Measurements from ENCODE around the gene CXCL14.
"Not testable (repeated sequence)": the region's sequence is repeated elsewhere in the genome, so short reads cannot be mapped to it uniquely, and the experiment has no call there.

CXCL14 gene

DNA sequence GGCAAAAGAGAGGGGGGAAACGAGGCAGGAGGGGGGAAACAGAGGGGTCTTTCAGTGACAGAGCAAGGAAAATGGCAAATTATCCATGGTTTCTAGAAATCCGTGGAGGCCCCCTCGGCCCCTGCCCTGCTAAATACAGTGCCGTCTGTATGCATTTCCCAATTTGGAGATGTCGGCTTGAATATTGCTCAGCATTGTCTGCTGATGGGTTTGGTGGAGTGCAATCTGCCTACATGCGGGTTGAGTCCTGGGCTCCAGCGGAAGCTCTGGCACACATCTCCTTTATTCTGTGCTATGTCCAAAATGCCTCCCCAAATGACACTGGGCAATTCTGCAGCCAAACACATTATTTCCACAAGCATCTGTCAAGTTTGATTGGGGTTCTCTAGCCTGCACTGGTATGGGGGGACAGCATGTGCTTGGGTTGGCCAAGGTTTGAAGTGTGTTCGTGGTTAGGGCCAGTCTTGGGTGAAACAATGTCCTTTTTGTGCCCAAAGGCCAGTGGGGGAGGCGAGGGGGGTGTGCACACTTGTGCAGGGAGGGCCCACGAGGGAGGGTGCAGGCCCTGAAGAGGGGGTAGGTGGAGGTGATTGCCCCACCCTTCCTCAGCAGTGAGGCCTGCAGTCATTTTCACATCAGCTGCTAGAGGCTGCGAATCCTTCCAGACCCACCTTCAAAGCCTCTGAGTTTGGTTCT lies 36.8 kb downstream of the CXCL14 start:
- no peak for DNase-seq

DNA sequence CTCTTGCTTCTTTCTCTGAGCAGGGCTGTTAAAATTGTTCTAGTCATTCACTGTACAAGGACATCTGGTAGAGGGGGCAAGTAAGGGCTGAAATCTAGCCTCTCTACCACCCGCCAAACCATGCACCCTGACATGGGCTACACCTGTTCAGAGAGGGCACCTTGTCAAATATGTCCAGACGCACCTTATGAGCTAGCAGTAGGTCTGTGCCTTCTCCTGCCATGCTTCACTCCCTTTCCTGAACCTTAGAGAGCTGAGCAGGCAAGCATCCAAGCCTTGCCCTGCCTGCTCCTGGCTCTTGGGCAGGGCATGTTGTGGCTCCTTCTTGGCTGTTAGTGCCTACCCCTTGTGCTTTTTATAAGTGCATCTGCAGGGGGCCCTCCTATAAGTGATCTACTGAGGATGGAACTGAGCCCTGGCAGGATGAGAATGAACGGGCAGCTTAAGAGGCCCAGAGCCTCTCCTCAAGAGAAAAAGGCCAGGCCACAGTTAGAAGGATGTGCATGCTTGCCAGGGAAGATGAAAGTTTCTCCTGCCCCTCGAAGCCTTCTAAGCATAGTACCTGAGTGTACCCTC lies 39.3 kb downstream of the CXCL14 start:
- no peak for DNase-seq

DNA sequence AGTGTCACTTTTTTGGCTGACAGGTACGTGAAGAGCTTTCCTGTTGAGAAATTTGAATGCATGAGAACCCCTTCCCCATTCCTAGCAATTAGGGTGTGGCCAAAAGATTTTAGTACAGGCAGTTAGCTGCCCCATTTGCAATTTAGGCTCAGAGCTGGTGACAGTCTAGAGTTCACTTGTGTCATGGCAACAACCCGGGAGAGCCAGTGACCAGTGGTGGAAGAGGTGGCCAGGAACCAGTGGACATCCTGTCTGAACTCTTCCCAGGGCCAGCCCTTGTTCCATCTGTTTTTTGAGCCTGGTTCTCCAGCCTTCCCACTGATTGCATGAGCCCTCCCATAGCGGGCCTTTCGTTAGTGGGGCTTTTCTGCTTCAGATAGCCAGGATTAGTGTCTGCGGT lies 40.5 kb downstream of the CXCL14 start:
- DNase-seq, result no peak

DNA sequence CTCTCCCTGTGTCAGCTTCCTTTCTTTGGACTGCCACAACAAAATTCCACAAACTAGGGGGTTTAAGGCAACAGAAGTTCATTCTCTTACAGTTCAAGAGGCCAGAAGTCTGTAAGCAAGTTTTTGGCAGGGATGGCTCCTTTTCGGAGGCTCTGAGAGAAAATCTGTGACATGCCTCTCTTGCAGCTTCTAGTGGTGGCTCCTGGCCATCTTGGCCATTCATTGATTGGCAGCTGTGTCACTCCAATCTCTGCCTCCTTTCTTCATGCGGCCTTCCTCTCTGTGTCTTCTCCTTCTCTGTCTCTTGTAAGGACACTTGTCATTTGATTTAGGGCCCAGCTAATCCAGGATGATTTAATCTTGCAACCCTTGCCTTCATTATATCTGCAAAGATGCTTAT lies 41.0 kb downstream of the CXCL14 start:
- no peak for DNase-seq

DNA sequence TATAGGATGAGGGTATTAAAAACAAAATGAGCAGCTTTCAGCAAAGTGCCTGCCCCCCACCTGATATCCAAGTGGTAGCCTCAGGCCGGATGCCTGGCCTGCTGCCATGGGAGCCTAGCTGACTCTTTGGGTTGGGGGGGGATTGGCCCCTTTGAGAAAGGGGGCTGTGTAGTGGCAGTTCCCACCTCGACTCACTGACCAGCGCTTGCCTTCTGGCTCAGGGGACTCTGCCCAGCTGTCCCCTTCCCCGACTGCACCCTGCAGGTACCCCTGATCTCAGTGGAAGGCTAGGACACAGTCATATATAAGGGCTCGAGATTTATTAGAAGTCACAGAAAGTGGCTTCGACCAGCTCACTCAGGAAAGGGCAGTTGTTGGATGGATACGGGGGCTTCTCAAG lies 41.5 kb downstream of the CXCL14 start:
- DNase-seq, result no peak

DNA sequence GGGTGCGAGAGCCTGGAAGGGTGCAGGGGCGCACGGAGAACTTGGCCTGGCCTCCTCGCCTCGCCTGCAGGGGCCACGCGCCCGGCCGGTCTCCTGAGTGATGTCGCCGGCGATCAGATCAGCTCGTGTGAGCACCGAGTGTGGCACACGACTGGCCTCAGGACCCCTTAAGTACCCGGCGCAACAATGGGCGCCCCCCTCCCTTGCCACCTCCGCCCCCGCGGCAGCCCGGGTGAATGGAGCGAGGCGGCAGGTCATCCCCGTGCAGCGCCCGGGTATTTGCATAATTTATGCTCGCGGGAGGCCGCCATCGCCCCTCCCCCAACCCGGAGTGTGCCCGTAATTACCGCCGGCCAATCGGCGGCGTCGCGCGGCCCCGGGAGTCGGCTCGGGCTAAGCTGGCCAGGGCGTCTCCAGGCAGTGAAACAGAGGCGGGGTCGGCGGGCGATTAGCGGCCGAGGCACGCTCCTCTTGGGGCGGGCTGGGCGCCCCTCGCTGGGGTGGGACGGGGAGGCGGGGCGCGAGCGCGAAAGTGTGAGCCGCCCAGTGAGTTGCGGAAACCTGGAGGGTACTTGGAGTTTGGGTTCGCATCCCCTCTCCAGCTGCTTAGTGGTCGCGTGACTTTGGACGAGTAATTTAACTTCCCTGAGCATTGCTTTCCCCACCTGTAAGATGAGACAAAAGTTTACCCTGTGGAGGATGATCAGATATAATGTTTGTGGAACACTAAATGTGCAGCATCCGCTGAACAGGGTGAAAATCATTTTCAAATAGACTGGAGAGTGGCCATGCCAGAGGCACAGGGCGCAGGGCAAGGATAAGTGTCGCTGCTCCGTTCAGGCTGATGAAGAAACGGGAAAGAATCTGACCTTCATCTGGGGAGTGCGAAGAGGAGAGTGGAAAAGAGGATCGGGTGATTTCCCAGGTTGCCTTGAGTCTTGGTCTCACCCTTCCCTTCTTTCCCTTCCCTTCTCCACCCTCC lies 42.7 kb downstream of the CXCL14 start, which contains the start of gene NEUROG1:
TSS of gene NEUROG1 (minus strand) at position 145 of the 982 bp plus-strand sequence. CDS start 274 bp downstream, outside the sequence.
- DNase-seq, result no peak

DNA sequence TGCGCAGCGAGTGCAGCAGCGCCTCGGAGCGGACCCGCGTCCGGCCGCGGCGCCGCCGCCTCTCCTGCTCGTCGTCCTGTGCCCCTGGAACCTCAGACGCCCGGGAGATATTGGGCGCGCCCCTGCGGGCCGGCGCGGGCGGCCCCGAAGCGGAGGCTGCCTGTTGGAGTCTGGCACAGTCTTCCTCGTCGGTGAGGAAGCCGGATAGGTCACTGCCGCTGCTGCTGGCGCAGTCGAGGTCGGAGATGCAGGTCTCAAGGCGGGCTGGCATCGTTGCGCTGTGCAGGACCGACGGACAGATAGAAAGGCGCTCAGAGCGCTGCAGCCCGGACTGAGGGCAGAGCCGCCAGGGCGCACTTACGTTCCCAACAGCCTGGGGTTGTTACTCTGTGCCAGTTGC lies 43.4 kb downstream of the CXCL14 start:
- DNase-seq, result no peak

DNA sequence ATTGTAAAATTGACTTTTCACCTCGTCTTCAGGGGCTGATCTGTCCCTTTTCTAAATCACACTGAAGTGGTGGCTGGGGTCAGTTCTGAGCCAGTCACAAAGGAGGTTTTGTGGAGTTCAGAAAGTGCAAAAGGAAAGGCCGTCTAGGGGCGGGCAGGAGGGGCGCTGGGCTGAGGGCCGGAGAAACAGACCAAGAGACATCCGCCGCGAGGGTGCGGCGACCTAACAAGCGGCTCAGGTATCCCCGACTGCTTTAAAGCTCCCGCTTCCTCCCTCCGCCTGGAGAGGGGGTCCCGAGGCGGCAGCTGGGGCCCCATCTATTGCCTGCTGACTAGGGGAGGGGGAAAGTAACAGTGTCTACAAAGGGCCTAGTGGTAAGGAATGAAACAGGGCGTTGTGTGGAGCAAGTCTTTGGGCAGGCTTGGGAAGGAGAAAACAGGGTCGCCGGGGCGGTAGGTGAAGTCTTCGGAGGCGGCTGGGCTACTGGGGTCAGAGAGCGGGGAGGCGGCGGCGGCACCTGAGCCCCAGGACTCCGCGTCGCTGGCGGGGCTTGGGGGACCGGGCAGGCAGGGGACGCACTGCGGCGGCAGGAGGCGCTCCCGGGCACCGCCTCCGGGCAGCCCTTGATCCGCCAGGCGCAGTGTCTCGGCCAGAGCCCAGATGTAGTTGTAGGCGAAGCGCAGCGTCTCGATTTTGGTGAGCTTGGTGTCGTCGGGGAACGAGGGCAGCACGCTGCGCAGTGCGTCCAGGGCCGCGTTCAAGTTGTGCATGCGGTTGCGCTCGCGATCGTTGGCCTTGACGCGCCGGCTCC lies 44.0 kb downstream of the CXCL14 start:
- DNase-seq, result no peak

DNA sequence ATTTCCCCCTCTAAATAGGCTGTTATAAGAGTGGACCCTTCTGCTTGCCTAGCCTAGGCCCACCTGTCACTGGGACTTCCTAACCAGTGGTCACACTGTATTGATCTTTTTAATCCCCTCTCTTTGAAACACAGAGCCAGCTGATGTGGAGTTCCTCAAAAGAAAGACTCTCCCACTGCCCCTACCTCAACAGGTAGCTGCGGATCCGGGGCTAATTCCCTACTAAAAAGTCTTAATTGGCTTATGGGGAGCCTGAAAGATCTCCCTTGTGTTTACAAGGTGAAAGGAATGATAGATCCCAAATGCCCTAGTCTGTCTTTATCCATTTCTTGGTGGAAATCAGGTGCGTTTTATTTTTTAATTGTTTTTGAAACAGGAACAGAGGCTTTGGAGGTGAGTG lies 45.0 kb downstream of the CXCL14 start:
- no peak for DNase-seq

DNA sequence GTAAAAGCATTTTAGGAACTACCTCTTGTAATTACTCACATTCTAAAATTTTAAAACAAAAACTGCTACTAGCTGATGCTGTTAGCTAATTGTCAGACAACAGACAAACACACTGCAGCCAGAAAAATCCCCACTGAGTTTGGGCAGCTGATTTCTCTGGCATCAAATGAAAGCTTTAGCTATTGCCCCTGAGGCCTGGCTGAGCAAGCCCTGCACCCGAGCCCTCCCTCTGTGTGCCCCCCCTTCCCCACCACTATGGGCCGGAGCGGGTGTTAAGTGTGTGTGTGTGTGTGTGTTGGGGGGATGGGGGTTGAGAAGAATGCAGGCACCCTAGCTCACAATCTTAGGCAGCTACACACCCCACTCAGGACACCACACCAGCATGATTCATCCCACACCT lies 45.5 kb downstream of the CXCL14 start:
- no peak for DNase-seq

DNA sequence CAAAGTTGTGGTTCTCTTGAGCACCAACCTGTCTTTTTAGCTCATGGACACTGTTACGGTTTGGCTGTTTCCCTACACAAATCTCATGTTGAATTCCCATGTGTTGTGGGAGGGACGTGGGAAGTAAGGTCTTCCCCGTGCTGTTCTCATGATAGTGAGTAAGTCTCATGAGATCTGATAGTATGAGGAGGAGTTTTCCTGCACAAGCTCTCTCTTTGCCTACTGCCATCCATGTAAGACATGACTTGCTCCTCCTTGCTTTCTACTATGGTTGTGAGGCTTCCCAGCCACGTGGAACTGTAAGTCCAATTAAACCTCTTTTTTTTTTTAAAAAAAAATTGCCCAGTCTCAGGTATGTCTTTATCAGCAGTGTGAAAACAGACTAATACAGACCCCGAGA lies 49.2 kb downstream of the CXCL14 start:
- DNase-seq, result not testable (repeated sequence)

DNA sequence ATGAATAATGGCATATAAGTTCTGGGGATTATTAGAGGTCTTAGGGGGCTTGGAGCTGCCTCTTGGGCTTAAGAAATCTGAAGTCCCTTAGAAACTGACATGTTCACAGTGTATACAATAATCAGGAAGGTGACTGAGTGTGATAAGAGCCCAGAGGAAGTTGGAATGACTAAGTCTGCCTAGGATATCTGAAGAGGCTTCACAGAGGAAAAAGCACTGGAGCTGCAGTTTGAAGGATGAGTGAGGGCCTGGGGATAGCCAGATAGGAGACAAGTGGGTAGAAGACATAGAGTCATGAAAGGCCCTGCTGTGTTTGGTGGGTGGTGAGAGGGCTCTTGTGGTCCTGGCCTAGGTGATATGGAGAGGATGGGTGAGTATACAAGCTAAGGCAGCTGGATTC lies 51.9 kb downstream of the CXCL14 start:
- no peak for DNase-seq

DNA sequence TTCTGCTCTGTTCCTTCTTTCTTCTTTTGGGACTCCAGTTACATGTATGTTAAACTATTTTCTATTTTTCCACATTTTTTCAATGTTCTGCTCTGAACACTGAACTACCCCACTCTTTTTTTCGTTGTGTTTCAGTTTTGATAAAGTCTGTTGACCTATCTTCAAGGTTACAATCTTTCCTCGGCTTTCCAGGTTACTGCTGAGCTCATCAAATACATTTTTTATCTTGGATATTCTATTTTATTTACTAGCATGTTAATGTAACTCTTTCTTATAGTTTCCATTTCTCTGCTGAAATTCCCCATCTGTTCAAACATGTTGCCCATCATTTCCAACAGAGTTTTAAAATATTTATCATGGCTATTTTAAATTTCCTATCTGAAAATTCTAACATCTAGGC lies 56.8 kb downstream of the CXCL14 start:
- DNase-seq, result no peak
